ENCODE measurements around the gene CACNA1C. TPM values are rescaled to one million over a fixed set of nuclear protein-coding genes. Genes with fewer than 3 reads are reported as not detected.

CACNA1C gene
- total RNA-seq, 2 experiments from 2014 or later, result 0.69 to 1.4 TPM

DNA sequence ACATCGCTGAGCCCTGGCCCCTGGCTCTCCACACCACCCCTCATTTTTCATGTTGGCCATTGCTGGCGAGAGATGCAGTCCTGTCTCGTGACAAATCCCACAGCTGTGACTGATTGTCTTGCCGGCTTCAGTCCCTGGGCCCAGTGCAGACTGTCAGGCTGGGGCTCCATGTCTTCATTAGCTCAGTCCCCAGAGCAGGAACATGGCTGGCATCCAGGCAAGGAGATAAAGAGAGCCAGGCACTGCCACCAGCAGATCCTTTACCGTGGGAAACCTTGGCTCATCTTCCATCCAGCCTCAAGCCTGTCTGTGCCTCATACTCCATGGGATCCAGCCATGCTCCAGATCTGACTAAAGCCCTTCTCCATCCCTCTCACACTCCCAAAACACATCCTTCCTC lies 457.3 kb downstream of the CACNA1C start:
- H3K36me3 ChIP-seq (ENCODE audit: insufficient read depth, low read length), result no peaks in the 10 kb centered on the region
- no peak overlapping the region for H3K4me3 ChIP-seq (ENCODE audit: low read depth, low read length, poor library complexity, severe bottlenecking)
- DNase-seq (ENCODE audit: low spot score), result no peak
- H2AFZ ChIP-seq (ENCODE audit: low read length), result no peak overlapping the region
- intact Hi-C loops (cut with micrococcal nuclease; ENCODE audit: unreplicated experiment), result no loop called here
- no peaks in the 10 kb centered on the region for H3K4me1 ChIP-seq (ENCODE audit: insufficient read depth, low read length, poor library complexity, severe bottlenecking)
- H3K9me3 ChIP-seq (ENCODE audit: low read length), result no peaks in the 10 kb centered on the region
- CTCF ChIA-PET (ENCODE audit: unreplicated experiment), result no interaction called here
- no TSS peak for BruUV-seq (replicated peaks)
- no peak overlapping the region for H3K4me2 ChIP-seq (ENCODE audit: low read length)
- no peaks in the 10 kb centered on the region for H3K79me2 ChIP-seq (ENCODE audit: insufficient read depth, low read depth, low read length)
- H3K9me2 ChIP-seq (ENCODE audit: insufficient read depth, low read length), result no peaks in the 10 kb centered on the region
- no peak for TF ChIP-seq EZH2phosphoT487 (IDR thresholded peaks at IDR 0.05; ENCODE audit: borderline replicate concordance, low read depth, low read length)
- TF ChIP-seq, protein P1, sequence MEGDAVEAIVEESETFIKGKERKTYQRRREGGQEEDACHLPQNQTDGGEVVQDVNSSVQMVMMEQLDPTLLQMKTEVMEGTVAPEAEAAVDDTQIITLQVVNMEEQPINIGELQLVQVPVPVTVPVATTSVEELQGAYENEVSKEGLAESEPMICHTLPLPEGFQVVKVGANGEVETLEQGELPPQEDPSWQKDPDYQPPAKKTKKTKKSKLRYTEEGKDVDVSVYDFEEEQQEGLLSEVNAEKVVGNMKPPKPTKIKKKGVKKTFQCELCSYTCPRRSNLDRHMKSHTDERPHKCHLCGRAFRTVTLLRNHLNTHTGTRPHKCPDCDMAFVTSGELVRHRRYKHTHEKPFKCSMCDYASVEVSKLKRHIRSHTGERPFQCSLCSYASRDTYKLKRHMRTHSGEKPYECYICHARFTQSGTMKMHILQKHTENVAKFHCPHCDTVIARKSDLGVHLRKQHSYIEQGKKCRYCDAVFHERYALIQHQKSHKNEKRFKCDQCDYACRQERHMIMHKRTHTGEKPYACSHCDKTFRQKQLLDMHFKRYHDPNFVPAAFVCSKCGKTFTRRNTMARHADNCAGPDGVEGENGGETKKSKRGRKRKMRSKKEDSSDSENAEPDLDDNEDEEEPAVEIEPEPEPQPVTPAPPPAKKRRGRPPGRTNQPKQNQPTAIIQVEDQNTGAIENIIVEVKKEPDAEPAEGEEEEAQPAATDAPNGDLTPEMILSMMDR (conservative IDR thresholded peaks at IDR 0.05; ENCODE audit: low read length), result no peak
- no peaks in the 10 kb centered on the region for H4K20me1 ChIP-seq (ENCODE audit: insufficient read depth, low read length)
- POLR2A ChIA-PET, result no interaction called here
- no peak overlapping the region for H3K27ac ChIP-seq (ENCODE audit: low read depth, low read length, poor library complexity, severe bottlenecking)

DNA sequence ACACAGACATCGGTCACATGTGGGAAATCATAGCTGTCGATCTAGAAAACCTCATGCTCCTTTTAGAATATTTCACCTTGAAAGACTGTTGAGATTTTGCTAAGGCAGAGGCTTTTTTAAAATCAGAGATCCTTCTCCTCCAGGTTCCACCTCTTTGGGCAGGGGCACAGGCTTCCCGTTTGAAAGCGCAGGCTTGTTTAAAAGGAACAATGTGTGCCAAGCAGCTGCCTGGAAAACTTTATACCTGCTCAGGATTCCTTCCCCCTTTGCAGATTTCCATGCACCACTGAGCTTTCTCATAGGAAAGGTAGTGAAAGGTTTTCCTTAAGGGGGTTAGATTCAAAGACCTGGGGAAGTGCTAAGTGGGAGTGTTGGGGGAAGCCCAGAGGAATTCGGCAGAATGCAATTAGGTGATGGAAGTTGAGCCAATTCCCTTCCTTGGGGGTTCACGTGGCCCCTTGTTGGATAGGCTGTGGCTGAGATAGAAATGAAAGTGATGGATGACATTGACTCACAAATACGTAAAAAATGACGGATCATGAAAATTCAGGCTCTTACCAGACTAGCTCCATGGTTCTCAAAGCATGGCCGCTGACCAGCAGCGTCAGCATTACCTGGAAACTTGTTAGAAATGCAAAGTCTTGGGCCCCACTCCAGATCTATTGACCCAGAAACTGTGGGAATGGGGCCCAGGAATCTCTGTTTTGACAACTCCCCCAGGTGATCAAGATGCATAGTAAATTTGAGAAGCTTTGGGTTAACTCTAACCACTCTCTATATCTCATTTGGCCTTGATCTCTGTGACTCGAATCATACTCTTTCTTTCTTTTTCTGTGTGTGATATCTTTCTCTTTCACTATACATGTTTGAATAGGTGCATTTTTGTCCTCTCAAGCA lies 460.6 kb downstream of the CACNA1C start:
- no peaks in the 10 kb centered on the region for H3K36me3 ChIP-seq (ENCODE audit: insufficient read depth, low read length)
- no peaks in the 10 kb centered on the region for H3K79me2 ChIP-seq (ENCODE audit: insufficient read depth, low read depth, low read length)
- BruUV-seq (replicated peaks), result no TSS peak
- H3K9me2 ChIP-seq (ENCODE audit: insufficient read depth, low read length), result no peaks in the 10 kb centered on the region
- H3K9me3 ChIP-seq (ENCODE audit: low read length), result no peaks in the 10 kb centered on the region
- H3K4me2 ChIP-seq (ENCODE audit: low read length), result no peak overlapping the region
- ChIA-PET CTCF (ENCODE audit: unreplicated experiment) (no interaction called here), POLR2A (no interaction called here)
- no peaks in the 10 kb centered on the region for H4K20me1 ChIP-seq (ENCODE audit: insufficient read depth, low read length)
- DNase-seq (ENCODE audit: low spot score), result no peak
- H2AFZ ChIP-seq (ENCODE audit: low read length), result no peak overlapping the region
- no peak overlapping the region for H3K4me3 ChIP-seq (ENCODE audit: low read depth, low read length, poor library complexity, severe bottlenecking)
- H3K27ac ChIP-seq (ENCODE audit: low read depth, low read length, poor library complexity, severe bottlenecking), result no peak overlapping the region
- TF ChIP-seq EZH2phosphoT487 (IDR thresholded peaks at IDR 0.05; ENCODE audit: borderline replicate concordance, low read depth, low read length), result no peak
- TF ChIP-seq, protein P1 (conservative IDR thresholded peaks at IDR 0.05; ENCODE audit: low read length), result no peak
- H3K4me1 ChIP-seq (ENCODE audit: insufficient read depth, low read length, poor library complexity, severe bottlenecking), result no peaks in the 10 kb centered on the region
- intact Hi-C loops (cut with micrococcal nuclease; ENCODE audit: unreplicated experiment), result no loop called here

DNA sequence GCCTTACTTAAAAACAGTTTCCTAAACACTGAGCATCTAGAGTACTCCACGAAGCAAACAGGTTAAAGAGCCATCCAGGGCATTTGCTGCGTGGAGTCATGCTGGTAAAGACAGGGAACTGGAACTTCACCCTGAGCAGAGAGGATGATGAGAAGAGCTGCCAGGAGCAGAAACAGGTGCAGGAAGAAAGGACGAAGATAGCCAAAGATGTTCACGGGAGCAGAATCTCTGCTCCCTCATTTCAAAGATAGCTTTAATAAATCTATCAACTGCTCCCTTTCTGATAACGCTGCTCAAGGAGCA lies 461.2 kb downstream of the CACNA1C start:
- intact Hi-C loops (cut with micrococcal nuclease; ENCODE audit: unreplicated experiment), result no loop called here
- H3K4me2 ChIP-seq (ENCODE audit: low read length), result no peak overlapping the region
- H3K27ac ChIP-seq (ENCODE audit: low read depth, low read length, poor library complexity, severe bottlenecking), result no peak overlapping the region
- H3K9me3 ChIP-seq (ENCODE audit: low read length), result no peaks in the 10 kb centered on the region
- no peaks in the 10 kb centered on the region for H3K36me3 ChIP-seq (ENCODE audit: insufficient read depth, low read length)
- TF ChIP-seq, protein P1 (conservative IDR thresholded peaks at IDR 0.05; ENCODE audit: low read length), result no peak
- no peak for TF ChIP-seq EZH2phosphoT487 (IDR thresholded peaks at IDR 0.05; ENCODE audit: borderline replicate concordance, low read depth, low read length)
- no peaks in the 10 kb centered on the region for H3K79me2 ChIP-seq (ENCODE audit: insufficient read depth, low read depth, low read length)
- no peaks in the 10 kb centered on the region for H3K4me1 ChIP-seq (ENCODE audit: insufficient read depth, low read length, poor library complexity, severe bottlenecking)
- no peak overlapping the region for H3K4me3 ChIP-seq (ENCODE audit: low read depth, low read length, poor library complexity, severe bottlenecking)
- no peak for DNase-seq (ENCODE audit: low spot score)
- no peaks in the 10 kb centered on the region for H4K20me1 ChIP-seq (ENCODE audit: insufficient read depth, low read length)
- CTCF ChIA-PET (ENCODE audit: unreplicated experiment), result no interaction called here
- no peaks in the 10 kb centered on the region for H3K9me2 ChIP-seq (ENCODE audit: insufficient read depth, low read length)
- no peak overlapping the region for H2AFZ ChIP-seq (ENCODE audit: low read length)
- POLR2A ChIA-PET, result no interaction called here
- no TSS peak for BruUV-seq (replicated peaks)
